Activated CD8-positive, alpha-beta memory T cell treated with anti-CD3 and anti-CD28 coated beads for 1 hour (primary cell): ENCODE data around the gene FIP1L1.

Experiments used
- DNase-seq, 2 donors: peaks; one replicate each; pipeline ENCODE4 v3.0.0-alpha.2; 2020; ENCODE audit warnings: low read depth in 1 of 2; ENCODE audit errors: extremely low read depth in 1 of 2

Gene FIP1L1

DNA sequence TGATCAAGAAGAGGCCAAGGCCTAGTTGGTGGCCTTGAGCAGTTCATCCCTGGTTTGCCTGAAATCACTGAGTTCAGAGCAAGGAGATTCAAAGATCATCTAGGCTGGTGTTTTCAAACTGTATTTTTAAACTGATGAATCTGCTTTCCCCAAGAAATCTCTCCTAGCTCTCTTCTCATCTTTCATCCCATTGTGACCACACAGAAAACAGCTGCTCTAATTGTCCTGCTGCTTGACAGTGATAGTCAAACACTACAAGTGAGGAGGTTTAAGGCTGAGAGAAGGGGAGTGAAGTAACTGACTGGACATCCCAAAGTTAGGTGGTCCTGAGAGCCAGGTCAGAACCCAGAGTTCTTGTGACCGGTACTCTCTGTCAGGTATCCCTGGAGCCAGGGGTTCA, 122.3 kb downstream of the FIP1L1 start:
- DNase-seq: no peak

DNA sequence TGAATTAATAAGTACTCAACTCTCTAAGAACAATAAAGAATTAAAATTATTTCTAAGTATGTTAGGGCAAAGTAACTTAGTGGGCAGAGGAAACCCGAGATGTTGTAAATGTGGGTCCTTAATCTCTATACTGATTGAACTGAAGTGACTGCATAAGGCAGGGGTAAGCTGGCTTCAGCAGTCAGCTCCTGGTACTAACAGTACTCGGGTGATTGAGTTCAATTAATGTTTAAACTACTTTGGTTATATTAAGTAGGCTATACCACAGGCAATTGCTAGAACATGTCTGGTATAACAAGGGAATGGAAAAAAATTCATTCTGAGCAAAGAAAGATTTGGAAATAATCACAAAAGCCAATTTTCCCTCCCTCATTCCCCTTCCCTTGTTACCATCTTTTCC, 123.1 kb downstream of the FIP1L1 start:
- no peak for DNase-seq

DNA sequence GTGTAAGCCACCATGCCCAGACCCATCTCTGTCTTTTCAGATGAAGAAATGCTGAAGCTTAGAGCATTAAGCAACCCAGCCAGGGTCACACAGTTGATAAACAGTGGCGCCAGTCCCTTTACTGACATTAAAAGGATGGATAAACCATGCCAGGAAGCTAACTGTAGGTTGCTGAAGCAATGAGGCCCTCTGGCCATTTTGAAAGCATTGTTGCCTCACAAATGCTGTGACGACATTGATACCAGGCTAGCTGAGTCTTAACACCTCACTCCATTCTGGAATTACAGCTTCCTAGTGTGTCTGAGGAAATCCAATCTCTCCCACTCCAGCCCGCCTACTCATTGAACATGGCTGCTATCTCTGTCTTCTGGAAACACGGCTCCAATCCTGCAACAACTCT, 124.1 kb downstream of the FIP1L1 start:
- DNase-seq: no peak

DNA sequence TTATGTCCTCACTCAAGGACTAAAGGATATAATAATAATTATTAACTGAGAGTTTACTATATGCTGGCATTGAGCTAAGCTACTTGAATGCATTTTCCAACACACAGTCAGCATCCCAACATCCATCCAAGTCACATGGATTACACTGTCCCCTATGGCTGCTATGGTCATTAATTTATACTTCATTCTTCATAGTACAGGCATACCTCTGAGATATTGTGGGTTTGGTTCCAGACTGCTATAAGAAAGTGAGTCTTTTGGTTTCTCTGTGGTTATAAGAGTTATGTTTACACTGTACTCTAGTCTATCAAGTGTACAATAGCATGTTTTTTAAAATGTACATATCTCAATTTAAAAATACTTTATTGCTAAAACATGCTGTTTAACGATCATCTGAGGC, 124.7 kb downstream of the FIP1L1 start:
- no peak for DNase-seq

DNA sequence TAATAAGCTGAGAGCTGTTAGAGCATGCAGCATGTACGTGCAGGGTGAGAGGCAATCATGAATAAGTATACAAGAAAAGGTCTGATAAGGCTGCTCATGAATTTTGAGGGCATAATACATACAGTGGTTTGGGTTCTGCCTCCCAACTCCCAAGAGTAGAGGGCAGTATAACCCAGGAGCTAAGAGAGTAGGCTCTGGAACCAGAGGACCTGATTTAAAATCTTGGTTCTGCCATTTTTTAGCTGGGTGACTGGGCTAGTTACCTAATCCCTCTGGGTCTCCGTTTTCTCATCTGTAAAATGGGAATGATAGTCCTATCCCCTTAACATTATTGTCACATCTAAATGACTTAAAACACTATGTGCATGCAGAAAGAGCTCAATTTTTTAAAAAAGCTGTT, 128.5 kb downstream of the FIP1L1 start:
- no peak for DNase-seq

DNA sequence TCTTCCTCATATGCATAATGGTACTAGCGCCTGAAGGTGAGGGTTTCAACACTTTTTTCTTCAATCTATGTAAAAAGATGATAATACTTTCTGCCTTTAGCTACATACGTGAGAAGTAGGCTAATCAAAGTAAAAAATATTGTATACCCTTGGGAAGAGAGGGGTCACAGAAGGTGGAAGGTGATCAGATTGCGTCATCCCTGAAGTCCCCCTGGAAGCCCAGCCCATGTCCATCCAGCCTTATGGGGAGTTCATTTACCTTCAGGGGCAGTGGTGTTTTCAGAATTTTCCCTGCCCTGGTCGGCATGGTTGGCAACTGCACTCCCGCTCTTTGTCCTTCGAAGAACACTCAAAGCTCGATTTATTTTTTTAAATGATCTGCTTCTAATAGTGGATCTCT, 129.6 kb downstream of the FIP1L1 start:
- DNase-seq: no peak

DNA sequence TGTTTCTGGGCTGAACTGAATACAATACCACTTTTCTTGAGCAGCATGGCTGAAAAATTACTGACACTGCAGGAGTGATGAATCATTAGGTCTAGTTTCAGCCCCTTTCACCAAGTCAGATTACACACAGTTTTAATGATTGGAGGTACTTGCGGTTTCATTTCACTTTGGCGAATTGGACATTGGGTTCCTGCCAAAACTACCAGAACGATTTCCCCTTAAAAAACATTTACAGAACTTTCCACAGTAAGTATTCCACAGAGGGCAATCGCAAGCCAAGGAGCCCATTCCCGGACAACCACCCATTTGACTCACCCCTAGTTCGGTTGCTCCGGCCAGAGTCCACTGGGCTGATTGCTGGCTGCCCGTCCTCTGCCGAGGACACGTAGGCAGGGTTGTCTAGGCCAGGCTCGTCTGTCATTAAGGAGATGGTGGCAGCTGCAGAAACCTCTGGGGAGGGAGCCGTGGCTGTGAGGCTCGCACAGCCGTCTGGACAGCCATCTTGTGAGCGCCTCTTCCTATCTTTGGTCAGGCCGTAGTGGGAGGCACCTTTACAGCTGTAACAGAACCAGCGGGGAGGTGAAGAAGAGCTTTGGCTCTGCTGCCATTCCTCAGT, 130.3 kb downstream of the FIP1L1 start:
- no peak for DNase-seq

DNA sequence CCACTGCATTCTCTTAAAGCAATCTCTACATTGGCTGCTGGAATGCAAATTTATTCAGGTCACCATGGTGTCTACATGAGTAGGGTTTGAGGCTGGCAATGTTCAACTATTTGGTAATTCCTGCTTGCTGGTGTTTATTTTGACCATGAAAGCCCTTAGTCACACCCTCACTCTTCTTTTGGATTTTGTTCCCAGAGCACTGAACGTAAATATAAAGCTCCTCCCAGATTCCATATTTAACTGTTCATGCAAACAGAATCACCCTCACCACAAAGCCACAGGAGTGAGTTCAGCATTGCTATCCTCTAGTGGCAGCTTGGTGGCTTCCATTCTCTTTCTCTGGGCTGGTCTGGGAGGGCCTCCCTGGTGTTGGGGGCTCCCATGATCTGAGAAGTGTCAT, 131.0 kb downstream of the FIP1L1 start:
- no peak for DNase-seq

DNA sequence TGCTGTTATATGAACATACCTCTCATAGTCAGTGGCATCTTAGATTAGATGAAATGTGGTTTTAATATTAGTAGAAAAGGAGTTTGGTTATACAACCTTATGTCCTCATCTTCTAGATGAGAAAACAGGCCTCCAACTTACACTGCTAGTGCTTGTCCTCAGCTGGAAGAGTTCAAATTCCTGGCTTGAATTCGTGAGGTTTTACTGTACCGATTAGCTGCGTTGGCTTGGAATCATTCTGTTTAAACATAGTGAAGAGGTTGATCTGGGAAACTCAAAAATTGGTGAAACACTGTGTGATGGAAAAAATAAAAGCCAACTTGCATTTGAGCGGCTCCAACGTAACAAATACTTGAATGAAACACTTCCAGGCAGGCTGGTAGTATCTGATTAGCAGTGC, 132.9 kb downstream of the FIP1L1 start:
- DNase-seq: no peak
